SKM-1 (cell line): Measurements from ENCODE around the gene NUTM2D.
"Not testable (repeated sequence)": the region's sequence is repeated elsewhere in the genome, so short reads cannot be mapped to it uniquely, and the experiment has no call there.

ENCODE experiments used
- DNase-seq: peaks from one replicate; lab custom pipeline; 2025; ENCODE audit not compliant: unreplicated experiment; lab: John Stamatoyannopoulos, UW

NUTM2D gene

GRCh38 chr10:87357444-87357843 lies at the start of gene NUTM2D:
NUTM2D (plus strand) TSS chr10:87357744; CDS start chr10:87358266, 522 bp downstream.
- not testable (repeated sequence) for DNase-seq

GRCh38 chr10:87308702-87309101 lies 48.8 kb upstream of the NUTM2D start:
- not testable (repeated sequence) for DNase-seq

GRCh38 chr10:87309657-87310056 lies 47.9 kb upstream of the NUTM2D start:
- not testable (repeated sequence) for DNase-seq

- DNase-seq = not testable (repeated sequence)
Observed at GRCh38 chr10:87311521-87311920, 46.0 kb upstream of the NUTM2D start.

GRCh38 chr10:87313649-87314359 lies 43.7 kb upstream of the NUTM2D start:
- DNase-seq = not testable (repeated sequence)

- peak; percentile 1 for DNase-seq
Observed at GRCh38 chr10:87314360-87314973, 43.1 kb upstream of the NUTM2D start.

GRCh38 chr10:87321505-87321904 lies 36.0 kb upstream of the NUTM2D start:
- DNase-seq = not testable (repeated sequence)

- DNase-seq = not testable (repeated sequence)
Observed at GRCh38 chr10:87324559-87324958, 33.0 kb upstream of the NUTM2D start.

- DNase-seq = not testable (repeated sequence)
Observed at GRCh38 chr10:87327958-87328357, 29.6 kb upstream of the NUTM2D start.

- not testable (repeated sequence) for DNase-seq
Observed at GRCh38 chr10:87329131-87329530, 28.4 kb upstream of the NUTM2D start.

- not testable (repeated sequence) for DNase-seq
Observed at GRCh38 chr10:87332687-87333086, 24.9 kb upstream of the NUTM2D start.

GRCh38 chr10:87340411-87340810 lies 17.1 kb upstream of the NUTM2D start:
- DNase-seq = not testable (repeated sequence)

- DNase-seq = not testable (repeated sequence)
Observed at GRCh38 chr10:87341546-87342142, 15.9 kb upstream of the NUTM2D start.

GRCh38 chr10:87342249-87342710 lies 15.3 kb upstream of the NUTM2D start:
- DNase-seq = peak; percentile 27

- peak; percentile 1 for DNase-seq
Observed at GRCh38 chr10:87342711-87343258, 14.8 kb upstream of the NUTM2D start.

- DNase-seq = not testable (repeated sequence)
Observed at GRCh38 chr10:87345743-87346142, 11.8 kb upstream of the NUTM2D start.

GRCh38 chr10:87350161-87350560 lies 7.4 kb upstream of the NUTM2D start:
- DNase-seq = not testable (repeated sequence)

- not testable (repeated sequence) for DNase-seq
Observed at GRCh38 chr10:87352825-87353224, 4.7 kb upstream of the NUTM2D start.

- not testable (repeated sequence) for DNase-seq
Observed at GRCh38 chr10:87355110-87355509, 2.4 kb upstream of the NUTM2D start.

GRCh38 chr10:87358159-87358558 lies 615 bp downstream of the NUTM2D start:
- not testable (repeated sequence) for DNase-seq

GRCh38 chr10:87369514-87370112 lies 12.1 kb downstream of the NUTM2D start:
- DNase-seq = not testable (repeated sequence)
